ENCODE measurements around the gene ERC2. TPM values are rescaled to one million over a fixed set of nuclear protein-coding genes. Genes with fewer than 3 reads are reported as not detected.
A peak's percentile ranks its signal among the peaks of the same experiment; 100 is the strongest.

The ERC2 gene
- total and polyA plus RNA-seq, 2 of the 8 experiments (the other 6 are each of a cell fraction or from before 2014, with no cell fraction given): 16.4 to 22.8 TPM

DNA sequence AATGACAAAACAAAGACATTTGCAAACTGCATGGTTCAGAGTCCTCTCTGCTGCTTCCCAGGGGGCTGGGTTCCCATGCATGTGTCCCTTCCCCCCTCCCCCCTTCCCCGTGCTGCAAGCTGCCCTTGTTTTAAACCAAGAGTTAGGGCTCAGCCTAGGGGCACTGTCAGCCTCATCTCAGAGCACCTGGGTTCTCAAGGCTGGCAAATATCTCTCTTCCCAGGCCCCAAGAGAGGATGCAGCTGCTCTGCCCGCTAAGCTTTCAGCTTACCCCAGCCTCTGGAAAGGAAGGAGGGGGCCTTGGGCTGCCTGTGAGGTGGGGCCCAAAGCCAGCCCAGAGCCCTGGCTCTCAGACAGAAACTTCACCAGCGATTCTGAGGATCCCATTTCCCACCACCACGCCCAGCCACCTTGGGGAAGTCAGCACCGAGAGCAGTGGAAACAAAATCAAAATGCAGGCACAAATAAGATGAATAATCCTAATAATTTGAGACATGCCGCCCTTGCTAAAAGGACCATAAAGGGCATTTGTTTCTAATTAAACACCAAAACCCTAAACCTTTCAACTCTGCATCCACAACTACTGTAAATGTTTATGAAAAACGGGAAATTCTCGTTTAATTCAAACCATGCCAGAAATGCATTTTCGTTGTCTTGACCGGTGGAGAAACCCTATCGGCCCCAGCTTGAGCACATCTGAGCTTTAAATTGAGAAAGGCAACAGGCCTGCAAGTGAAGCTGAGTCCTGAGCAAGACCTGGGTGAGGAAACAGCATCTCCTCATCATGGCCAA is 913.4 kb downstream of the ERC2 start:
- ChIA-PET CTCF (ENCODE audit: partially characterized antibody) (interaction anchor here (1.2 to 3.0 kb wide), 4 partner anchors 16 to 167 kb away, joined by 3 to 17 read pairs (median 4); no protein-coding TSS in a partner anchor), POLR2A (ENCODE audit: partially characterized antibody) (interaction anchor here (0.7 to 1.7 kb wide), 4 partner anchors 18 to 414 kb away, joined by 3 read pairs; no protein-coding TSS in a partner anchor)
- Histone ChIP-seq H3K23me2 (ENCODE audit: low read depth, low read length) (peaks cover 2% of the 10 kb centered on the region; the same call in 1 of the 2 replicates), H2BK15ac (ENCODE audit: low read length) (no peak overlapping the region), H3K4ac (replicated peaks; ENCODE audit: insufficient read length, low read depth, low read length) (peak overlapping the region; percentile 30), H2AFZ (ENCODE audit: low read length) (peak overlapping the region; percentile 9; the same call in 1 of the 2 replicates), H3K79me2 (ENCODE audit: control insufficient read depth in 1 of 2, insufficient read depth in 2 of 2, low read length in 2 of 2) (no peaks in the 10 kb centered on the region), H2BK120ac (replicated peaks; ENCODE audit: low read depth, low read length) (peak overlapping the region; percentile 60), H3K79me1 (ENCODE audit: low read depth, low read length) (no peaks in the 10 kb centered on the region), H3K4me3 (ENCODE audit: extremely low read depth in 1 of 4, insufficient read depth in 2 of 4, low read depth in 3 of 4, low read length in 4 of 4) (peak overlapping the region in 1 of 4 experiments; percentile 13; a peak in 1 of 8 replicates), H3K27ac (ENCODE audit: low read depth, low read length) (no peak overlapping the region; the same call in 1 of the 2 replicates), H3K56ac (replicated peaks; ENCODE audit: insufficient read length, low read depth, low read length) (no peak overlapping the region), H4K91ac (replicated peaks; ENCODE audit: insufficient read length, low read length) (peak overlapping the region; percentile 61), H3K27me3 (replicated peaks in 1 of 4; ENCODE audit: control insufficient read depth in 3 of 4, extremely low read depth in 1 of 4, insufficient read depth in 3 of 4, low read length in 3 of 4) (no peaks in the 10 kb centered on the region), H2BK12ac (ENCODE audit: low read depth, low read length) (peak overlapping the region; percentile 54; the same call in 1 of the 2 replicates), H3K9me3 (ENCODE audit: insufficient read depth in 2 of 2, low read depth in 1 of 2, low read length in 1 of 2) (no peaks in the 10 kb centered on the region), H2BK5ac (ENCODE audit: low read depth, low read length) (peak overlapping the region; percentile 67; the same call in 1 of the 2 replicates), H3K18ac (ENCODE audit: extremely low read depth, low read length) (peak overlapping the region; percentile 68), H2BK20ac (ENCODE audit: low read length) (peak overlapping the region; percentile 91), H3K36me3 (ENCODE audit: control insufficient read depth in 2 of 4, insufficient read depth in 4 of 4, low read length in 3 of 4) (no peaks in the 10 kb centered on the region), H4K8ac (ENCODE audit: extremely low read depth, insufficient read depth, low read length) (no peak overlapping the region), H3K4me2 (ENCODE audit: insufficient read depth in 1 of 2, low read depth in 2 of 2, low read length in 2 of 2) (peak overlapping the region; percentile 9 to 31; a peak in 1 of 4 replicates), H4K20me1 (replicated peaks in 1 of 2; ENCODE audit: control insufficient read depth in 1 of 2, insufficient read depth in 2 of 2, low read length in 2 of 2) (no peaks in the 10 kb centered on the region), H4K5ac (ENCODE audit: insufficient read length, low read depth, low read length) (peak overlapping the region; percentile 5), H3K9ac (replicated peaks in 1 of 4; ENCODE audit: extremely low read depth in 1 of 4, low read depth in 3 of 4, low read length in 3 of 4) (no peak overlapping the region), H3K14ac (ENCODE audit: insufficient read length) (no peak overlapping the region), H3K23ac (ENCODE audit: insufficient read length) (no peak overlapping the region), H3K4me1 (replicated peaks in 1 of 4; ENCODE audit: control insufficient read depth in 3 of 4, insufficient read depth in 4 of 4, low read length in 3 of 4) (peaks cover 13 to 28% (median 21%) of the 10 kb centered on the region in 4 experiments), H2AK5ac (ENCODE audit: low read depth, low read length) (no peak overlapping the region)
- WGBS, 2 experiments (ENCODE audit: extremely low coverage in 1 of 2, insufficient coverage in 1 of 2, insufficient read length in 1 of 2, insufficient replicate concordance in 2 of 2, low coverage in 1 of 2, low lambda C conversion rate in 2 of 2, missing lambda C conversion rate in 1 of 2): 70% methylated on average over 11 of the region's 11 CpGs; no CpG with 5 or more reads in 1 of the 2 experiments
- no peak for FAIRE-seq
- DNase-seq (ENCODE audit: low read depth in 1 of 2, low spot score in 2 of 2): peak; percentile 36 to 59
- TF ChIP-seq ASH2L (IDR thresholded peaks at IDR 0.05; ENCODE audit: low read length): peak; percentile 68
- no peak for TF ChIP-seq TAF1 (IDR thresholded peaks at IDR 0.05; ENCODE audit: low read depth, low read length)
- no peak for TF ChIP-seq SP1 (IDR thresholded peaks at IDR 0.05; ENCODE audit: low read depth, low read length)

All from H1 (cell line).